GM10266 (cell line): Measurements from ENCODE around the gene WDR73.

Experiments used
- DNase-seq: peaks from one replicate; pipeline ENCODE4 v3.0.0; 2012; ENCODE audit errors: extremely low spot score
- CTCF ChIP-seq: IDR thresholded peaks from 2 replicates; pipeline ENCODE4 v1.5.1; 2012; ENCODE audit warnings: mild to moderate bottlenecking, low read depth; ENCODE audit not compliant: control insufficient read depth, insufficient read depth; ENCODE audit errors: missing control alignments

The WDR73 gene

DNA sequence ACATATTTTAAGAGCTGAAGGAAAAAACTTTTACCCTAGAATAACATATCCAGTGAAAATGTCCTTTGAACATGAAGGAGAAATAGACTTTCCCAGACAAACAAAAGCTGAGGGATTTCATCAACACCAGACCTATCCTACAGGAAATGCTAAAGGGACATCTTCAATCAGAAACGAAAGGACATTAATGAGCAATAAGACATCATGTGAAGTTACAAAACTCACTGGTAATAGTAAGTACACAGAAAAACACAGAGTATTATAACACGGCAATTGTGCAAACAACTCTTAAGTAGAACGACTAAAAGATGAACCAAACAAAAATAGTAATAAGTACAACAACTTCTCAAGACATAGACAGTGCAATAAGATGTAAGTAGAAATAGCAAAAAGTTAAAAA, 56.8 kb downstream of the WDR73 start:
- TF ChIP-seq CTCF: no peak
- DNase-seq: no peak

- no peak for DNase-seq
- TF ChIP-seq CTCF: no peak
These were observed 58.4 kb downstream of the WDR73 start for GRCh38 chr15:84595660-84596059.

GRCh38 chr15:84594617-84595290, 59.3 kb downstream of the WDR73 start:
- no peak for DNase-seq
- TF ChIP-seq CTCF: no peak

- DNase-seq: no peak
- no peak for TF ChIP-seq CTCF
These were observed 62.3 kb downstream of the WDR73 start for GRCh38 chr15:84591815-84592214.

- DNase-seq: no peak
- TF ChIP-seq CTCF: no peak
These were observed 63.7 kb downstream of the WDR73 start for GRCh38 chr15:84590406-84590805.
